Bronchial epithelial cell (primary cell): ENCODE measurements around the gene STK38L. TPM values are rescaled to one million over a fixed set of nuclear protein-coding genes. Genes with fewer than 3 reads are reported as not detected.

Source experiments
- DNase-seq: peaks from one replicate; pipeline ENCODE4 v3.0.0-alpha.2; 2010; ENCODE audit warnings: low read depth
- FAIRE-seq: peaks from 2 replicates; lab custom pipeline; 2011; peaks lifted over from hg19 to GRCh38; lab: Jason Lieb, UNC
- H3K27me3 ChIP-seq: 2 replicates; pipeline ENCODE4 v1.5.1; 2011; ENCODE audit warnings: low read length; ENCODE audit not compliant: control insufficient read depth, insufficient read depth
- H3K36me3 ChIP-seq: 2 replicates; pipeline ENCODE4 v1.5.1; 2011; ENCODE audit warnings: low read length; ENCODE audit not compliant: control insufficient read depth, insufficient read depth
- H3K4me3 ChIP-seq: 2 replicates; pipeline ENCODE4 v1.5.1; 2011; ENCODE audit warnings: mild to moderate bottlenecking, low read depth, low read length, control low read depth
- CTCF ChIP-seq: IDR thresholded peaks from 2 replicates; pipeline ENCODE4 v1.5.1; 2011; ENCODE audit warnings: mild to moderate bottlenecking, moderate library complexity, low read length, control low read depth, inconsistent platforms; ENCODE audit not compliant: insufficient read depth, severe bottlenecking
- total RNA-seq: library from RNA; depleted of rRNA; stranded (reverse); fragments of >200 nt; gene quantifications from 2 replicates; pipeline ENCODE4 v1.2.1, GENCODE V29; 2014

STK38L gene
- total RNA-seq, 1 donor from 2014 or later: 25.0 TPM

GRCh38 chr12:27274706-27275105 is 30.6 kb downstream of the STK38L start:
- no peak overlapping the region for H3K4me3 ChIP-seq
- H3K27me3 ChIP-seq: no peaks in the 10 kb centered on the region
- H3K36me3 ChIP-seq: no peaks in the 10 kb centered on the region
- TF ChIP-seq CTCF: no peak
- FAIRE-seq (no peak), DNase-seq (no peak)

GRCh38 chr12:27276275-27276674 is 32.2 kb downstream of the STK38L start:
- Histone ChIP-seq H3K27me3 (no peaks in the 10 kb centered on the region), H3K4me3 (no peak overlapping the region), H3K36me3 (no peaks in the 10 kb centered on the region)
- no peak for FAIRE-seq
- DNase-seq: no peak
- no peak for TF ChIP-seq CTCF

GRCh38 chr12:27277846-27278260 is 33.8 kb downstream of the STK38L start:
- FAIRE-seq (no peak), DNase-seq (peak; percentile 30)
- no peak for TF ChIP-seq CTCF
- Histone ChIP-seq H3K4me3 (no peak overlapping the region), H3K36me3 (no peaks in the 10 kb centered on the region), H3K27me3 (no peaks in the 10 kb centered on the region)

- no peak for FAIRE-seq
- DNase-seq: no peak
- H3K36me3 ChIP-seq: no peaks in the 10 kb centered on the region
- no peak for TF ChIP-seq CTCF
- H3K27me3 ChIP-seq: no peaks in the 10 kb centered on the region
- no peak overlapping the region for H3K4me3 ChIP-seq
These were observed 35.7 kb downstream of the STK38L start for GRCh38 chr12:27279826-27280225.

- DNase-seq (no peak), FAIRE-seq (no peak)
- Histone ChIP-seq H3K36me3 (no peaks in the 10 kb centered on the region), H3K27me3 (no peaks in the 10 kb centered on the region), H3K4me3 (no peak overlapping the region)
- no peak for TF ChIP-seq CTCF
These were observed 36.3 kb downstream of the STK38L start for GRCh38 chr12:27280412-27280811.

- no peak for FAIRE-seq
- TF ChIP-seq CTCF: no peak
- no peak overlapping the region for H3K4me3 ChIP-seq
- H3K27me3 ChIP-seq: no peaks in the 10 kb centered on the region
- no peaks in the 10 kb centered on the region for H3K36me3 ChIP-seq
- no peak for DNase-seq
These were observed 38.7 kb downstream of the STK38L start for GRCh38 chr12:27282754-27283153.
